Measurements from ENCODE around the gene BMPR1A. TPM values are rescaled to one million over a fixed set of nuclear protein-coding genes. Genes with fewer than 3 reads are reported as not detected.
A peak's percentile ranks its signal among the peaks of the same experiment; 100 is the strongest.

BMPR1A gene
- total RNA-seq (10 to 100 TPM; 12.1 to 16.0 TPM), polyA plus RNA-seq (1 to 10 TPM; 2.2 to 5.7 TPM)

DNA sequence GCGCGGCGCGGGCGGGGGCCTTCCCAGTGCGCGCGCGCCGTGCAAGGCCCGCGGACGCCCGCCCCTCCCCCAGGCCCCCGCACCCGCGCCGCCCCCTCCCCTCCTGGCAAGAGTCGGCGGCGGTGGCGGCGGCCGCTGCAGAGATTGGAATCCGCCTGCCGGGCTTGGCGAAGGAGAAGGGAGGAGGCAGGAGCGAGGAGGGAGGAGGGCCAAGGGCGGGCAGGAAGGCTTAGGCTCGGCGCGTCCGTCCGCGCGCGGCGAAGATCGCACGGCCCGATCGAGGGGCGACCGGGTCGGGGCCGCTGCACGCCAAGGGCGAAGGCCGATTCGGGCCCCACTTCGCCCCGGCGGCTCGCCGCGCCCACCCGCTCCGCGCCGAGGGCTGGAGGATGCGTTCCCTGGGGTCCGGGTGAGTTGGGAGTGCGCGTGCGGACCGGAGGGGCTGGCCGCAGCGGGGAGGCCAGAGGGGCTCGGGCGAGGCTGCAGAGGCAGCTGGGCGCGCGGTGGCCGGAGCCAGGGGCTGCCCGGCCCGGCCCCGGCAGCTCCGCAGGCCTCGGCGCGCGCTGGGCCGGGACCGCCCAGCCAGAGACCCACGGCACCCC, at the start of gene BMPR1A:
Gene BMPR1A (plus strand): TSS at position 109 of the 602 bp plus-strand sequence. CDS start 119,400 bp downstream, outside the sequence.
- H3K9ac ChIP-seq (ENCODE audit: low read depth in 1 of 2, low read length in 2 of 2), result peak within 1 kb of the TSS; percentile 80 to 88
- H3K36me3 ChIP-seq (ENCODE audit: control insufficient read depth in 4 of 4, insufficient read depth in 3 of 4, low read depth in 1 of 4, low read length in 3 of 4), result no peaks in the 10 kb centered on the region
- WGBS, result 2% methylated on average over 85 of the region's 85 CpGs
- H3K27me3 ChIP-seq (ENCODE audit: control insufficient read depth in 4 of 4, insufficient read depth in 4 of 4, low read length in 3 of 4), result peaks cover 0 to 3% (median 1%) of the 10 kb centered on the region in 4 donors
- H3K4me3 ChIP-seq (ENCODE audit: low read depth in 1 of 3, low read length in 3 of 3), result peak within 1 kb of the TSS; percentile 75 to 91 (median 81)
- TF ChIP-seq HNF4G (IDR thresholded peaks at IDR 0.05) (no peak), EGR1 (IDR thresholded peaks at IDR 0.05; ENCODE audit: low read depth in 2 of 2) (no peak), RXRA (IDR thresholded peaks at IDR 0.05) (no peak), RAD21 (IDR thresholded peaks at IDR 0.05) (no peak), HNF4A (conservative IDR thresholded peaks at IDR 0.05) (no peak)
- TF ChIP-seq, protein P1, sequence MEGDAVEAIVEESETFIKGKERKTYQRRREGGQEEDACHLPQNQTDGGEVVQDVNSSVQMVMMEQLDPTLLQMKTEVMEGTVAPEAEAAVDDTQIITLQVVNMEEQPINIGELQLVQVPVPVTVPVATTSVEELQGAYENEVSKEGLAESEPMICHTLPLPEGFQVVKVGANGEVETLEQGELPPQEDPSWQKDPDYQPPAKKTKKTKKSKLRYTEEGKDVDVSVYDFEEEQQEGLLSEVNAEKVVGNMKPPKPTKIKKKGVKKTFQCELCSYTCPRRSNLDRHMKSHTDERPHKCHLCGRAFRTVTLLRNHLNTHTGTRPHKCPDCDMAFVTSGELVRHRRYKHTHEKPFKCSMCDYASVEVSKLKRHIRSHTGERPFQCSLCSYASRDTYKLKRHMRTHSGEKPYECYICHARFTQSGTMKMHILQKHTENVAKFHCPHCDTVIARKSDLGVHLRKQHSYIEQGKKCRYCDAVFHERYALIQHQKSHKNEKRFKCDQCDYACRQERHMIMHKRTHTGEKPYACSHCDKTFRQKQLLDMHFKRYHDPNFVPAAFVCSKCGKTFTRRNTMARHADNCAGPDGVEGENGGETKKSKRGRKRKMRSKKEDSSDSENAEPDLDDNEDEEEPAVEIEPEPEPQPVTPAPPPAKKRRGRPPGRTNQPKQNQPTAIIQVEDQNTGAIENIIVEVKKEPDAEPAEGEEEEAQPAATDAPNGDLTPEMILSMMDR (IDR thresholded peaks at IDR 0.05; ENCODE audit: low read depth, low read length, missing input control), result no peak
- no peak for DNase-seq (ENCODE audit: low spot score)
- H3K27ac ChIP-seq (ENCODE audit: low read depth in 1 of 2, low read length in 2 of 2), result peak within 1 kb of the TSS; percentile 89 to 95
- no peaks in the 10 kb centered on the region for H3K9me3 ChIP-seq (ENCODE audit: control insufficient read depth in 4 of 4, low read length in 3 of 4)
- H3K4me1 ChIP-seq (ENCODE audit: control insufficient read depth in 4 of 4, insufficient read depth in 4 of 4, low read length in 3 of 4), result peaks cover 2 to 17% (median 13%) of the 10 kb centered on the region in 4 donors

DNA sequence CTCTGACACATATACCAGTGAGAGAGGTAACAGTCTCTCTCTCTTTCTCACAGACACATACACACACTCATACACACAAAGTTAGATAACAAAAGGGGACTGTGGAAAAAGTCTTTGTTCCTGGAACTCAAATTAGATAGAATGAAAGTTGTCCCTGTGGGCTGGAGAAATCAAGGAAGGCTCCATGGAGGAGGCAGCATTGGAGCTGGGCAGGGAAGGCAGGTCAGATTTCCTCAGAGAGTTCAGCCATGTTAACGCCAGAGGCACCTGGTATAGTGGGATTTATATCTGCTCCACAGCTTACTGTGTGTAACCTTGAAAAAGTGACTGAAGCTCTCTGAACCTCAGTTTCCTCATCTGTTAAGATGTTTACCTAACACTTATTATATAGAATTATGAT, 49.4 kb upstream of the BMPR1A start:
- no peak for TF ChIP-seq JUND (IDR thresholded peaks at IDR 0.05)
- no peak for TF ChIP-seq FOXA1 (IDR thresholded peaks at IDR 0.05)
- no peak for TF ChIP-seq YY1 (IDR thresholded peaks at IDR 0.05)
- TF ChIP-seq HNF4A (conservative IDR thresholded peaks at IDR 0.05), result no peak
- no peak for TF ChIP-seq NR2F2 (IDR thresholded peaks at IDR 0.05)
- TF ChIP-seq SP1 (IDR thresholded peaks at IDR 0.05), result no peak
- TF ChIP-seq FOXA2 (IDR thresholded peaks at IDR 0.05), result no peak
- TF ChIP-seq, protein P2, sequence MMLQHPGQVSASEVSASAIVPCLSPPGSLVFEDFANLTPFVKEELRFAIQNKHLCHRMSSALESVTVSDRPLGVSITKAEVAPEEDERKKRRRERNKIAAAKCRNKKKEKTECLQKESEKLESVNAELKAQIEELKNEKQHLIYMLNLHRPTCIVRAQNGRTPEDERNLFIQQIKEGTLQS (IDR thresholded peaks at IDR 0.05), result no peak
- TF ChIP-seq, protein P3, sequence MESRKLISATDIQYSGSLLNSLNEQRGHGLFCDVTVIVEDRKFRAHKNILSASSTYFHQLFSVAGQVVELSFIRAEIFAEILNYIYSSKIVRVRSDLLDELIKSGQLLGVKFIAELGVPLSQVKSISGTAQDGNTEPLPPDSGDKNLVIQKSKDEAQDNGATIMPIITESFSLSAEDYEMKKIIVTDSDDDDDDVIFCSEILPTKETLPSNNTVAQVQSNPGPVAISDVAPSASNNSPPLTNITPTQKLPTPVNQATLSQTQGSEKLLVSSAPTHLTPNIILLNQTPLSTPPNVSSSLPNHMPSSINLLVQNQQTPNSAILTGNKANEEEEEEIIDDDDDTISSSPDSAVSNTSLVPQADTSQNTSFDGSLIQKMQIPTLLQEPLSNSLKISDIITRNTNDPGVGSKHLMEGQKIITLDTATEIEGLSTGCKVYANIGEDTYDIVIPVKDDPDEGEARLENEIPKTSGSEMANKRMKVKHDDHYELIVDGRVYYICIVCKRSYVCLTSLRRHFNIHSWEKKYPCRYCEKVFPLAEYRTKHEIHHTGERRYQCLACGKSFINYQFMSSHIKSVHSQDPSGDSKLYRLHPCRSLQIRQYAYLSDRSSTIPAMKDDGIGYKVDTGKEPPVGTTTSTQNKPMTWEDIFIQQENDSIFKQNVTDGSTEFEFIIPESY (IDR thresholded peaks at IDR 0.05), result no peak

DNA sequence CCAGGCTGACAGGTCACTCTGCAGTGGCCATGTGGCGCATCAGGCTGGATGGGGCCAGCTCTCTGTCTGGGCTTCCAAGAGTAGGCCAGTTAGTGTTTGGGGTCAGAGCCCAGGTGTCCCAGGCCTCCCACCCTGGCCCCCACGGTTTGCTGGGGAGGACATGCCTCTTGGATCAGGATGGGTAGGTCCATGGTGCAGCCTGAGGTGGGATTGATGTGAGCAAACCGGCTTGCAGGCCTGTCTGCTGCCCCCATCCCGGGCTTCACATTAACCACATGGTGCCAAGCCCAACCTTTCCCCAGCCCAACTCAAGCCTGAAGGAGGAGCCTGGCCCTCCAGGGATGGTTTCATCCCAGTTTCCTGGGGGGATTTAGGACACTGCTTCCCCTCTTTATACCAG, 48.9 kb upstream of the BMPR1A start:
- no peak for DNase-seq (ENCODE audit: low spot score)
- no peak overlapping the region for H3K27ac ChIP-seq (ENCODE audit: low read depth in 1 of 2, low read length in 2 of 2)
- no peak overlapping the region for H3K9ac ChIP-seq (ENCODE audit: low read depth in 1 of 2, low read length in 2 of 2)
- H3K4me1 ChIP-seq (ENCODE audit: control insufficient read depth in 4 of 4, insufficient read depth in 4 of 4, low read length in 3 of 4), result peaks cover 0 to 11% (median 6%) of the 10 kb centered on the region in 4 donors
- H3K36me3 ChIP-seq (ENCODE audit: control insufficient read depth in 4 of 4, insufficient read depth in 3 of 4, low read depth in 1 of 4, low read length in 3 of 4), result no peaks in the 10 kb centered on the region
- H3K4me3 ChIP-seq (ENCODE audit: low read depth in 1 of 3, low read length in 3 of 3), result no peak overlapping the region
- no peaks in the 10 kb centered on the region for H3K27me3 ChIP-seq (ENCODE audit: control insufficient read depth in 4 of 4, insufficient read depth in 4 of 4, low read length in 3 of 4)
- no peaks in the 10 kb centered on the region for H3K9me3 ChIP-seq (ENCODE audit: control insufficient read depth in 4 of 4, low read length in 3 of 4)
- 77% methylated on average over 4 of the region's 4 CpGs for WGBS
- TF ChIP-seq GABPA (IDR thresholded peaks at IDR 0.05 in 1 of 2, conservative IDR thresholded peaks at IDR 0.05 in 1 of 2), result no peak
- no peak for TF ChIP-seq YY1 (IDR thresholded peaks at IDR 0.05)
- TF ChIP-seq RAD21 (IDR thresholded peaks at IDR 0.05), result no peak
- TF ChIP-seq, protein P1 (IDR thresholded peaks at IDR 0.05; ENCODE audit: low read depth, low read length, missing input control), result no peak
- TF ChIP-seq, protein P3 (IDR thresholded peaks at IDR 0.05), result no peak
- TF ChIP-seq, protein P4, sequence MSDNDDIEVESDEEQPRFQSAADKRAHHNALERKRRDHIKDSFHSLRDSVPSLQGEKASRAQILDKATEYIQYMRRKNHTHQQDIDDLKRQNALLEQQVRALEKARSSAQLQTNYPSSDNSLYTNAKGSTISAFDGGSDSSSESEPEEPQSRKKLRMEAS (IDR thresholded peaks at IDR 0.05), result no peak

More for the DNA sequence above, 49.4 kb upstream of the BMPR1A start:
- H3K9me3 ChIP-seq (ENCODE audit: control insufficient read depth in 4 of 4, low read length in 3 of 4), result no peaks in the 10 kb centered on the region
- H3K36me3 ChIP-seq (ENCODE audit: control insufficient read depth in 4 of 4, insufficient read depth in 3 of 4, low read depth in 1 of 4, low read length in 3 of 4), result no peaks in the 10 kb centered on the region
- WGBS, result 98% methylated on average over 1 of the region's 1 CpG
- H3K27ac ChIP-seq (ENCODE audit: low read depth in 1 of 2, low read length in 2 of 2), result no peak overlapping the region
- H3K4me3 ChIP-seq (ENCODE audit: low read depth in 1 of 3, low read length in 3 of 3), result no peak overlapping the region
- no peak for DNase-seq (ENCODE audit: low spot score)
- peaks cover 0 to 5% (median 2%) of the 10 kb centered on the region in 4 donors for H3K4me1 ChIP-seq (ENCODE audit: control insufficient read depth in 4 of 4, insufficient read depth in 4 of 4, low read length in 3 of 4)
- no peaks in the 10 kb centered on the region for H3K27me3 ChIP-seq (ENCODE audit: control insufficient read depth in 4 of 4, insufficient read depth in 4 of 4, low read length in 3 of 4)
- no peak overlapping the region for H3K9ac ChIP-seq (ENCODE audit: low read depth in 1 of 2, low read length in 2 of 2)
